Uterus (tissue), 2 donors: Measurements from ENCODE around the gene HYI.

Experiments
- CTCF ChIP-seq, 4 experiments: fragments of 200-600 bp in 2 of 4; fragments of 450-650 bp in 2 of 4; sonication (generic) in 2 of 4; IDR thresholded peaks; one replicate each; pipeline ENCODE4 v1.5.1; 2016 to 2019; ENCODE audit warnings: antibody characterized with exemption in 4 of 4, mild to moderate bottlenecking in 2 of 4, moderate library complexity in 1 of 4
- POLR2A ChIP-seq, 2 donors: fragments of 450-650 bp; IDR thresholded peaks; one replicate each; pipeline ENCODE4 v1.6.1; 2016; ENCODE audit warnings: antibody characterized with exemption in 2 of 2, mild to moderate bottlenecking in 1 of 2, moderate library complexity in 1 of 2

- no peak for TF ChIP-seq CTCF (IDR thresholded peaks at IDR 0.05)
- no peak for TF ChIP-seq POLR2A (IDR thresholded peaks at IDR 0.05)
Observed at GRCh38 chr1:43439781-43440180, 13.9 kb downstream of the HYI start.
